SK-N-SH treated with all-trans-retinoic acid at 6 μM for 48 hours (cell line): Measurements from ENCODE around the gene MORN4.

ENCODE experiments used
- ATAC-seq: fragments of 200-7000 bp; cut with Tn5 transposase; 3 replicates; pipeline ENCODE4 v1.9.1; 2020; ENCODE audit warnings: mild to moderate bottlenecking, moderate library complexity
- ARNTL ChIP-seq: fragments of 450-650 bp; formaldehyde crosslinking; IDR thresholded peaks from 2 replicates; pipeline ENCODE4 v1.5.0; 2020; ENCODE audit warnings: low read depth, mild to moderate bottlenecking, moderate library complexity, borderline replicate concordance
- BACH2 ChIP-seq: fragments of 250-450 bp; sonication (Bioruptor Pico); IDR thresholded peaks from 2 replicates; pipeline ENCODE4 v1.9.0; 2021; ENCODE audit warnings: mild to moderate bottlenecking, borderline replicate concordance
- CREB5 ChIP-seq: fragments of 250-450 bp; sonication (Bioruptor Pico); IDR thresholded peaks from 2 replicates; pipeline ENCODE4 v1.5.1; 2020; ENCODE audit warnings: low read depth, mild to moderate bottlenecking, moderate library complexity
- CSDC2 ChIP-seq: fragments of 250-450 bp; sonication (Bioruptor Pico); IDR thresholded peaks from 2 replicates; pipeline ENCODE4 v1.5.0; 2020; ENCODE audit warnings: mild to moderate bottlenecking, moderate library complexity
- CSRNP3 ChIP-seq: fragments of 250-450 bp; sonication (Bioruptor Pico); IDR thresholded peaks from 2 replicates; pipeline ENCODE4 v1.5.1; 2021; ENCODE audit warnings: mild to moderate bottlenecking, moderate library complexity
- ESRRG ChIP-seq: fragments of 250-450 bp; sonication (Bioruptor Pico); IDR thresholded peaks from 2 replicates; pipeline ENCODE4 v1.6.1; 2021; ENCODE audit warnings: mild to moderate bottlenecking
- GLIS3 ChIP-seq: fragments of 250-450 bp; sonication (Bioruptor Pico); IDR thresholded peaks from 2 replicates; pipeline ENCODE4 v1.5.0; 2020; ENCODE audit warnings: mild to moderate bottlenecking, moderate library complexity
- OSR1 ChIP-seq: fragments of 250-450 bp; sonication (Bioruptor Pico); IDR thresholded peaks from 2 replicates; pipeline ENCODE4 v1.8.0; 2022; ENCODE audit warnings: moderate library complexity, mild to moderate bottlenecking, inconsistent platforms
- PATZ1 ChIP-seq: fragments of 250-450 bp; sonication (Bioruptor Pico); IDR thresholded peaks from 2 replicates; pipeline ENCODE4 v1.8.0; 2020; ENCODE audit warnings: mild to moderate bottlenecking, moderate library complexity, borderline replicate concordance
- POU6F1 ChIP-seq: fragments of 250-450 bp; sonication (Bioruptor Pico); IDR thresholded peaks from 2 replicates; pipeline ENCODE4 v1.8.0; 2021; ENCODE audit warnings: low read depth, mild to moderate bottlenecking, moderate library complexity, borderline replicate concordance
- RARB ChIP-seq: fragments of 250-450 bp; sonication (Bioruptor Pico); IDR thresholded peaks from 2 replicates; pipeline ENCODE4 v1.8.0; 2021; ENCODE audit warnings: mild to moderate bottlenecking, moderate library complexity
- SNAI2 ChIP-seq: fragments of 250-450 bp; sonication (Bioruptor Pico); IDR thresholded peaks from 2 replicates; pipeline ENCODE4 v1.5.0; 2020; ENCODE audit warnings: mild to moderate bottlenecking, moderate library complexity
- TCF4 ChIP-seq: fragments of 250-450 bp; sonication (Bioruptor Pico); IDR thresholded peaks from 2 replicates; pipeline ENCODE4 v1.8.0; 2021; ENCODE audit warnings: mild to moderate bottlenecking, moderate library complexity, borderline replicate concordance
- TOX ChIP-seq: fragments of 250-450 bp; sonication (Bioruptor Pico); IDR thresholded peaks from 2 replicates; pipeline ENCODE4 v1.8.0; 2021; ENCODE audit warnings: mild to moderate bottlenecking, moderate library complexity, borderline replicate concordance
- TSHZ2 ChIP-seq: fragments of 250-450 bp; sonication (Bioruptor Pico); IDR thresholded peaks from 2 replicates; pipeline ENCODE4 v1.5.0; 2020; ENCODE audit warnings: mild to moderate bottlenecking, moderate library complexity
- ZC3H10 ChIP-seq: fragments of 250-450 bp; sonication (Bioruptor Pico); IDR thresholded peaks from 2 replicates; pipeline ENCODE4 v1.5.1; 2021; ENCODE audit warnings: mild to moderate bottlenecking, moderate library complexity
- ZFP3 ChIP-seq: fragments of 250-450 bp; sonication (Bioruptor Pico); IDR thresholded peaks from 2 replicates; pipeline ENCODE4 v1.5.0; 2020; ENCODE audit warnings: mild to moderate bottlenecking, moderate library complexity
- ZFP30 ChIP-seq: fragments of 450-650 bp; formaldehyde crosslinking; IDR thresholded peaks from 2 replicates; pipeline ENCODE4 v1.5.0; 2022; ENCODE audit warnings: mild to moderate bottlenecking, moderate library complexity
- ZNF565 ChIP-seq: fragments of 450-650 bp; formaldehyde crosslinking; conservative IDR thresholded peaks from 2 replicates; pipeline ENCODE4 v1.5.0; 2020; ENCODE audit warnings: low read depth, mild to moderate bottlenecking, moderate library complexity
- ZNF70 ChIP-seq: fragments of 450-650 bp; formaldehyde crosslinking; IDR thresholded peaks from 2 replicates; pipeline ENCODE4 v1.5.0; 2020; ENCODE audit warnings: mild to moderate bottlenecking, moderate library complexity
- ZNF8 ChIP-seq: fragments of 450-650 bp; formaldehyde crosslinking; IDR thresholded peaks from 2 replicates; pipeline ENCODE4 v1.5.0; 2020; ENCODE audit warnings: mild to moderate bottlenecking, moderate library complexity

The MORN4 gene

GRCh38 chr10:97590082-97590747 is 43.1 kb downstream of the MORN4 start:
- no peak for ATAC-seq
- TF ChIP-seq ZC3H10 (no peak), CSRNP3 (CRISPR knock-in tag) (no peak), ARNTL (no peak), CREB5 (CRISPR knock-in tag) (no peak), TCF4 (no peak), GLIS3 (CRISPR knock-in tag) (no peak), TOX (CRISPR knock-in tag) (no peak), ZNF8 (CRISPR knock-in tag) (no peak), RARB (CRISPR knock-in tag) (no peak), ZNF70 (CRISPR knock-in tag) (no peak), ZNF565 (no peak), CSDC2 (CRISPR knock-in tag) (no peak), ZFP3 (no peak), ZFP30 (CRISPR knock-in tag) (no peak), OSR1 (CRISPR knock-in tag) (no peak), POU6F1 (CRISPR knock-in tag) (no peak), ESRRG (CRISPR knock-in tag) (no peak), TSHZ2 (CRISPR knock-in tag) (no peak), PATZ1 (CRISPR knock-in tag) (no peak), BACH2 (no peak)

- no peak for ATAC-seq
- no peak for TF ChIP-seq TOX (CRISPR knock-in tag)
- TF ChIP-seq GLIS3 (CRISPR knock-in tag) = no peak
- no peak for TF ChIP-seq SNAI2 (CRISPR knock-in tag)
- TF ChIP-seq ZFP30 (CRISPR knock-in tag) = no peak
- TF ChIP-seq ZFP3 = no peak
- no peak for TF ChIP-seq ESRRG (CRISPR knock-in tag)
- TF ChIP-seq ARNTL = no peak
- no peak for TF ChIP-seq RARB (CRISPR knock-in tag)
- no peak for TF ChIP-seq CREB5 (CRISPR knock-in tag)
Measured at GRCh38 chr10:97589479-97589878, 43.8 kb downstream of the MORN4 start, which contains the start of gene C10orf62. TSS of gene C10orf62 (plus strand) at chr10:97589721. CDS start at chr10:97589898, 177 bp downstream.
